ENCODE results near the gene LARGE2. TPM values are rescaled to one million over a fixed set of nuclear protein-coding genes. Genes with fewer than 3 reads are reported as not detected.

The LARGE2 gene
- total and polyA plus RNA-seq, 9 of the 15 experiments (the other 6 are each of a cell fraction or from before 2014, with no cell fraction given): 0.56 to 14.1 (median 6.6) TPM

DNA sequence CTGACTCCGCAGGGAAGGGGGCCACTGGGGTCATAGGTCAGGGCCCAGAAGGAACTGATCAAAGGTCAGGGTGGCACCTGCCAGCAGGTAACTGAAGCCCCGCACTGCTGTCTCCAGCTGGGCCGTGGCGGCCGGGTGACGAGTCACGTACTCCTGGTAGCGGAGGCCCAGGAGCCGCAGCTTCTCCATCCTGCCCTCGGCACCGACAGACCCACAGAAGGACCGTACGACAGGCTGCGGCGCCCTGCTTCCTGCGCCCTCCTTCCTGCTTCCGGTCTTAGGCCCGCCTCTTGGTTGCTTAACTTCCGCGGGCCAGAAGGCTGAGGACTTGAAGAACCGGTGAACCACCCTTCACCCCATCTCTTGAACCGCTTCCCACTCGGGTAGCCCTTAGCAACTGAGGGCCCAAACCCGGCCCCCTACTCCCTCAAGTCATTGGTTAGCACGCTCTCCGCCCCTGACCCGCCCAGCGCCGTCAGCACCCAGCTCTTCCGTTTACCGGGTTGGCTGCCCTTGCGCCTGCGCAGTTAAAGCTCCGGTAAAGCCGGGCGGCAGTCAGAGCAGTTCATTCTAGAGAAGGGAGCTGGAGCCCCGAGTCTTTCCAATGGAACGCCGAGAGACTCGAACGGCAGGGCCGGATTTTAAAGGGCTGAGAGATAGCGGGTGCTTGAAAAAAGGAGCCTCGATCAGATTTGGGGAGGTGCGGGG, 4.7 kb upstream of the LARGE2 start, which contains the start of gene PEX16 (continued):
- TF ChIP-seq, protein P1, sequence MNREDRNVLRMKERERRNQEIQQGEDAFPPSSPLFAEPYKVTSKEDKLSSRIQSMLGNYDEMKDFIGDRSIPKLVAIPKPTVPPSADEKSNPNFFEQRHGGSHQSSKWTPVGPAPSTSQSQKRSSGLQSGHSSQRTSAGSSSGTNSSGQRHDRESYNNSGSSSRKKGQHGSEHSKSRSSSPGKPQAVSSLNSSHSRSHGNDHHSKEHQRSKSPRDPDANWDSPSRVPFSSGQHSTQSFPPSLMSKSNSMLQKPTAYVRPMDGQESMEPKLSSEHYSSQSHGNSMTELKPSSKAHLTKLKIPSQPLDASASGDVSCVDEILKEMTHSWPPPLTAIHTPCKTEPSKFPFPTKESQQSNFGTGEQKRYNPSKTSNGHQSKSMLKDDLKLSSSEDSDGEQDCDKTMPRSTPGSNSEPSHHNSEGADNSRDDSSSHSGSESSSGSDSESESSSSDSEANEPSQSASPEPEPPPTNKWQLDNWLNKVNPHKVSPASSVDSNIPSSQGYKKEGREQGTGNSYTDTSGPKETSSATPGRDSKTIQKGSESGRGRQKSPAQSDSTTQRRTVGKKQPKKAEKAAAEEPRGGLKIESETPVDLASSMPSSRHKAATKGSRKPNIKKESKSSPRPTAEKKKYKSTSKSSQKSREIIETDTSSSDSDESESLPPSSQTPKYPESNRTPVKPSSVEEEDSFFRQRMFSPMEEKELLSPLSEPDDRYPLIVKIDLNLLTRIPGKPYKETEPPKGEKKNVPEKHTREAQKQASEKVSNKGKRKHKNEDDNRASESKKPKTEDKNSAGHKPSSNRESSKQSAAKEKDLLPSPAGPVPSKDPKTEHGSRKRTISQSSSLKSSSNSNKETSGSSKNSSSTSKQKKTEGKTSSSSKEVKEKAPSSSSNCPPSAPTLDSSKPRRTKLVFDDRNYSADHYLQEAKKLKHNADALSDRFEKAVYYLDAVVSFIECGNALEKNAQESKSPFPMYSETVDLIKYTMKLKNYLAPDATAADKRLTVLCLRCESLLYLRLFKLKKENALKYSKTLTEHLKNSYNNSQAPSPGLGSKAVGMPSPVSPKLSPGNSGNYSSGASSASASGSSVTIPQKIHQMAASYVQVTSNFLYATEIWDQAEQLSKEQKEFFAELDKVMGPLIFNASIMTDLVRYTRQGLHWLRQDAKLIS (CRISPR knock-in tag; IDR thresholded peaks at IDR 0.05): no peak; the same call in 1 of the 2 replicates
- TF ChIP-seq ZNF324 (CRISPR knock-in tag; IDR thresholded peaks at IDR 0.05) (no peak), HNRNPLL (IDR thresholded peaks at IDR 0.05; ENCODE audit: low read depth, low read length, poor library complexity, severe bottlenecking) (peak; percentile 23), PHF20 (IDR thresholded peaks at IDR 0.05; ENCODE audit: partially characterized antibody) (peak; percentile 94), U2AF1 (optimal IDR thresholded peaks at IDR 0.05; ENCODE audit: low read depth, low read length) (no peak), RFX1 (IDR thresholded peaks at IDR 0.05) (peak; percentile 87), RCOR1 (IDR thresholded peaks at IDR 0.05; ENCODE audit: borderline replicate concordance in 1 of 2, low read depth in 2 of 2, low read length in 2 of 2) (peak in 1 of 2 experiments; percentile 63; a peak in 2 of 4 replicates), NEUROD1 (IDR thresholded peaks at IDR 0.05; ENCODE audit: borderline replicate concordance, low read depth, low read length, partially characterized antibody) (peak; percentile 44), GABPA (tag; conservative IDR thresholded peaks at IDR 0.05; ENCODE audit: low read depth) (peak; percentile 99)
- TF ChIP-seq, protein P2, sequence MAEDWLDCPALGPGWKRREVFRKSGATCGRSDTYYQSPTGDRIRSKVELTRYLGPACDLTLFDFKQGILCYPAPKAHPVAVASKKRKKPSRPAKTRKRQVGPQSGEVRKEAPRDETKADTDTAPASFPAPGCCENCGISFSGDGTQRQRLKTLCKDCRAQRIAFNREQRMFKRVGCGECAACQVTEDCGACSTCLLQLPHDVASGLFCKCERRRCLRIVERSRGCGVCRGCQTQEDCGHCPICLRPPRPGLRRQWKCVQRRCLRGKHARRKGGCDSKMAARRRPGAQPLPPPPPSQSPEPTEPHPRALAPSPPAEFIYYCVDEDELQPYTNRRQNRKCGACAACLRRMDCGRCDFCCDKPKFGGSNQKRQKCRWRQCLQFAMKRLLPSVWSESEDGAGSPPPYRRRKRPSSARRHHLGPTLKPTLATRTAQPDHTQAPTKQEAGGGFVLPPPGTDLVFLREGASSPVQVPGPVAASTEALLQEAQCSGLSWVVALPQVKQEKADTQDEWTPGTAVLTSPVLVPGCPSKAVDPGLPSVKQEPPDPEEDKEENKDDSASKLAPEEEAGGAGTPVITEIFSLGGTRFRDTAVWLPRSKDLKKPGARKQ (CRISPR knock-in tag; IDR thresholded peaks at IDR 0.05): no peak
- TF ChIP-seq, protein P3, sequence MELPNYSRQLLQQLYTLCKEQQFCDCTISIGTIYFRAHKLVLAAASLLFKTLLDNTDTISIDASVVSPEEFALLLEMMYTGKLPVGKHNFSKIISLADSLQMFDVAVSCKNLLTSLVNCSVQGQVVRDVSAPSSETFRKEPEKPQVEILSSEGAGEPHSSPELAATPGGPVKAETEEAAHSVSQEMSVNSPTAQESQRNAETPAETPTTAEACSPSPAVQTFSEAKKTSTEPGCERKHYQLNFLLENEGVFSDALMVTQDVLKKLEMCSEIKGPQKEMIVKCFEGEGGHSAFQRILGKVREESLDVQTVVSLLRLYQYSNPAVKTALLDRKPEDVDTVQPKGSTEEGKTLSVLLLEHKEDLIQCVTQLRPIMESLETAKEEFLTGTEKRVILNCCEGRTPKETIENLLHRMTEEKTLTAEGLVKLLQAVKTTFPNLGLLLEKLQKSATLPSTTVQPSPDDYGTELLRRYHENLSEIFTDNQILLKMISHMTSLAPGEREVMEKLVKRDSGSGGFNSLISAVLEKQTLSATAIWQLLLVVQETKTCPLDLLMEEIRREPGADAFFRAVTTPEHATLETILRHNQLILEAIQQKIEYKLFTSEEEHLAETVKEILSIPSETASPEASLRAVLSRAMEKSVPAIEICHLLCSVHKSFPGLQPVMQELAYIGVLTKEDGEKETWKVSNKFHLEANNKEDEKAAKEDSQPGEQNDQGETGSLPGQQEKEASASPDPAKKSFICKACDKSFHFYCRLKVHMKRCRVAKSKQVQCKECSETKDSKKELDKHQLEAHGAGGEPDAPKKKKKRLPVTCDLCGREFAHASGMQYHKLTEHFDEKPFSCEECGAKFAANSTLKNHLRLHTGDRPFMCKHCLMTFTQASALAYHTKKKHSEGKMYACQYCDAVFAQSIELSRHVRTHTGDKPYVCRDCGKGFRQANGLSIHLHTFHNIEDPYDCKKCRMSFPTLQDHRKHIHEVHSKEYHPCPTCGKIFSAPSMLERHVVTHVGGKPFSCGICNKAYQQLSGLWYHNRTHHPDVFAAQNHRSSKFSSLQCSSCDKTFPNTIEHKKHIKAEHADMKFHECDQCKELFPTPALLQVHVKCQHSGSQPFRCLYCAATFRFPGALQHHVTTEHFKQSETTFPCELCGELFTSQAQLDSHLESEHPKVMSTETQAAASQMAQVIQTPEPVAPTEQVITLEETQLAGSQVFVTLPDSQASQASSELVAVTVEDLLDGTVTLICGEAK (IDR thresholded peaks at IDR 0.05): peak; percentile 97
- TF ChIP-seq, protein P3 (CRISPR knock-in tag; IDR thresholded peaks at IDR 0.05): no peak

Measured in K562 (cell line).